ENCODE data around the gene ACE2. TPM values are rescaled to one million over a fixed set of nuclear protein-coding genes. Genes with fewer than 3 reads are reported as not detected.

The ACE2 gene
- total RNA-seq, 1 donor from 2014 or later: not detected

DNA sequence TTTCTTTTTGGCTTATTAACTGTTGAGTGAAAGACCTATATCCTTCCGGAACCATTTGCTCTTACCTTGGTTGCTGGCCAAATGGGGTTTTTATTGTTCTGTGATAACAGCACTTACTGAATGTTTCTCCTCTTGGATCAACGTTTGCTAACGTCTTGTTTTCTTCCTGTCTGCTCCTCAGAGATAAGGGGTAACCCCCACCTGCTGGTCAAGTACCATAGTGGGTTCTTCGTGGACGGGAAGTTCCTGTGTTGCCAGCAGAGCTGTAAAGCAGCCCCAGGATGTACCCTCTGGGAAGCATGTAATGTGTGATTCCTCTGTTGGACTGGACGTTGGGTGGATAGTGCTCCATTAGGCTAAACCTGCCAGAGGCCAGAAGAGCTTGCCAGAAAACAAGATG is 84.8 kb downstream of the ACE2 start:
- TF ChIP-seq, protein P1, sequence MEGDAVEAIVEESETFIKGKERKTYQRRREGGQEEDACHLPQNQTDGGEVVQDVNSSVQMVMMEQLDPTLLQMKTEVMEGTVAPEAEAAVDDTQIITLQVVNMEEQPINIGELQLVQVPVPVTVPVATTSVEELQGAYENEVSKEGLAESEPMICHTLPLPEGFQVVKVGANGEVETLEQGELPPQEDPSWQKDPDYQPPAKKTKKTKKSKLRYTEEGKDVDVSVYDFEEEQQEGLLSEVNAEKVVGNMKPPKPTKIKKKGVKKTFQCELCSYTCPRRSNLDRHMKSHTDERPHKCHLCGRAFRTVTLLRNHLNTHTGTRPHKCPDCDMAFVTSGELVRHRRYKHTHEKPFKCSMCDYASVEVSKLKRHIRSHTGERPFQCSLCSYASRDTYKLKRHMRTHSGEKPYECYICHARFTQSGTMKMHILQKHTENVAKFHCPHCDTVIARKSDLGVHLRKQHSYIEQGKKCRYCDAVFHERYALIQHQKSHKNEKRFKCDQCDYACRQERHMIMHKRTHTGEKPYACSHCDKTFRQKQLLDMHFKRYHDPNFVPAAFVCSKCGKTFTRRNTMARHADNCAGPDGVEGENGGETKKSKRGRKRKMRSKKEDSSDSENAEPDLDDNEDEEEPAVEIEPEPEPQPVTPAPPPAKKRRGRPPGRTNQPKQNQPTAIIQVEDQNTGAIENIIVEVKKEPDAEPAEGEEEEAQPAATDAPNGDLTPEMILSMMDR (IDR thresholded peaks at IDR 0.05): no peak
- H3K4me3 Mint-ChIP-seq (ENCODE audit: unreplicated experiment): no peak overlapping the region
- H3K27me3 Mint-ChIP-seq (ENCODE audit: unreplicated experiment): peaks cover 8% of the 10 kb centered on the region
- H3K36me3 Mint-ChIP-seq (ENCODE audit: unreplicated experiment): no peaks in the 10 kb centered on the region
- H3K9me3 Mint-ChIP-seq (ENCODE audit: unreplicated experiment): no peaks in the 10 kb centered on the region
- no peak overlapping the region for H3K27ac Mint-ChIP-seq (ENCODE audit: unreplicated experiment)
- no peaks in the 10 kb centered on the region for H3K4me1 Mint-ChIP-seq (ENCODE audit: unreplicated experiment)
- DNase-seq (ENCODE audit: extremely low spot score, unreplicated experiment): no peak

DNA sequence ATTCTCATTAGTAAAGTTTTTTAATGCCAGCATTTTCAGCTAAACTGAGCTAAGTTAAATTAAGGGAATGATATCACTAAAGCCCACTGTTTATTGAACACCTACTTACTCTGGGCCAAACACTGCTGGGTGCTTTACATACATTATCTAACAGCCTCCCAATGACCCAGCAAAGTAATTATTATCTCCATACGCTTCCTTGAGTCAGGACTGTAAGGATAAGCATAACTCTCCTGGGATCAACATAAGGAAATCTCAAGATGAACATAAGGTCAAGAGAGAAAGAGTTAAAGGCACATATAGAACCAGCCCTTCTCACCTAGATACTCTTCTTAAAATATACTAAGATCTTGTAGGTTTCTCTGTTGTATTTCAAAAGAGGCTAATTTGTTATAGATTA is 86.5 kb downstream of the ACE2 start:
- TF ChIP-seq, protein P1 (IDR thresholded peaks at IDR 0.05): no peak
- DNase-seq (ENCODE audit: extremely low spot score, unreplicated experiment): no peak
- Mint-ChIP-seq H3K9me3 (ENCODE audit: unreplicated experiment) (no peaks in the 10 kb centered on the region), H3K27ac (ENCODE audit: unreplicated experiment) (no peak overlapping the region), H3K36me3 (ENCODE audit: unreplicated experiment) (no peaks in the 10 kb centered on the region), H3K4me3 (ENCODE audit: unreplicated experiment) (no peak overlapping the region), H3K27me3 (ENCODE audit: unreplicated experiment) (peaks cover 11% of the 10 kb centered on the region), H3K4me1 (ENCODE audit: unreplicated experiment) (no peaks in the 10 kb centered on the region)

DNA sequence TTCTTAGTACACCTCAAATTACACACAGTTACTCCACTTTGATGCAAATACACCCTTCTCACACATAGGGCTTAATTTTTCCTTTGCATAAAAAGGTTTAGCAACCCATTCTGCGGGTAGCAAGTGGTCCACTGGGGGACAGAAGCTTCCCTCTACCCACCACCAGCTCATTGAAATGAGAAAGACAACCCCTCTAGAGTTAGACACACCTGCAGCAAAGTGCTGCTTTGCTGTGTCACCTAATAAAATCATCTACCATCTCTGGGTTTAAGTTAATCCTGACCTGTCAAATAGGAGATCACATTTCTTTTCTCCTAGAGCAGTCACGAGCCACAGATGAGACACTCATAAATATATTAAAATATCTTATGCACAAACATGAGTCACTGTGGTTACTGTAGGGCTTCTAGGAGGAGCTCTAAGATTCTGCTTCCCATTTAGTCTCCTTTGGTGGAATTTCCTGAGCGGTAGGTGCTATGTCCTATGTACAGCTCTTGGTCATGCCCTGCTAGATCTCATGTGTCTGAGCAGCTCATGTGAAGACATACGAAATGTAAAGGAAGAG is 88.3 kb downstream of the ACE2 start:
- Mint-ChIP-seq H3K27ac (ENCODE audit: unreplicated experiment) (no peak overlapping the region), H3K4me3 (ENCODE audit: unreplicated experiment) (no peak overlapping the region), H3K9me3 (ENCODE audit: unreplicated experiment) (no peaks in the 10 kb centered on the region), H3K27me3 (ENCODE audit: unreplicated experiment) (peaks cover 13% of the 10 kb centered on the region), H3K4me1 (ENCODE audit: unreplicated experiment) (no peaks in the 10 kb centered on the region), H3K36me3 (ENCODE audit: unreplicated experiment) (no peaks in the 10 kb centered on the region)
- no peak for DNase-seq (ENCODE audit: extremely low spot score, unreplicated experiment)
- TF ChIP-seq, protein P1 (IDR thresholded peaks at IDR 0.05): no peak

DNA sequence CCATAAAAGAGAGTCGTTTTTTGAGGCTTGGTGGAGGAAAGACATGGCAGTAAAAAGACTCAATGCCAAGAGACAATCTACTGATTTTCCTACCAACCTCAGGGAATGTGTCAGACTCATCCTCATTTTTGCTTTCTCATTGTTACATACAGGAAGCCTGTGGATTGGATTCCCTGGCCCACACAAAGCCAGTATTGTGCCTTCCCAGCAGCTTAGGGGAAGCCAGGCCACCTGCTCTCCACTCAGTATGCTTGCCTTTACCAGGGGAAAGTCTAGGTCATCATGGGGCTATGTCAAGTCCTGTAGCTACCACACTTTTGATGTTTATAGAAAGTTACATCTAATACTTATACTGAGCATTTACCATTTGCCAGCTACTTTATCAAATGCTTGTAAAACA is 89.2 kb downstream of the ACE2 start:
- no peak for DNase-seq (ENCODE audit: extremely low spot score, unreplicated experiment)
- Mint-ChIP-seq H3K4me3 (ENCODE audit: unreplicated experiment) (no peak overlapping the region), H3K36me3 (ENCODE audit: unreplicated experiment) (no peaks in the 10 kb centered on the region), H3K4me1 (ENCODE audit: unreplicated experiment) (no peaks in the 10 kb centered on the region), H3K27me3 (ENCODE audit: unreplicated experiment) (peaks cover 14% of the 10 kb centered on the region), H3K27ac (ENCODE audit: unreplicated experiment) (no peak overlapping the region), H3K9me3 (ENCODE audit: unreplicated experiment) (no peaks in the 10 kb centered on the region)
- TF ChIP-seq, protein P1 (IDR thresholded peaks at IDR 0.05): no peak

Other genes with a start within 250 kb of the ACE2 start
- gene VEGFD, start 216.5 kb downstream of the ACE2 start, total RNA-seq: 0.27 TPM in 1 of 2 replicates, not detected in the other
- gene PIR, start 107.6 kb downstream of the ACE2 start, total RNA-seq: 18.7 and 21.8 TPM in 2 replicates
- not detected in 2 replicates for gene BMX, start 100.2 kb downstream of the ACE2 start, total RNA-seq
- gene CLTRN, start 63.8 kb upstream of the ACE2 start, total RNA-seq: not detected in 2 replicates
- 10.7 and 12.1 TPM in 2 replicates for gene CA5B, start 137.3 kb upstream of the ACE2 start, total RNA-seq
- gene ZRSR2, start 189.5 kb upstream of the ACE2 start, total RNA-seq: 14.0 and 16.3 TPM in 2 replicates

Measured in osteocyte (in vitro differentiated cells).